ENCODE data around the gene ZNF281.

The ZNF281 gene

DNA sequence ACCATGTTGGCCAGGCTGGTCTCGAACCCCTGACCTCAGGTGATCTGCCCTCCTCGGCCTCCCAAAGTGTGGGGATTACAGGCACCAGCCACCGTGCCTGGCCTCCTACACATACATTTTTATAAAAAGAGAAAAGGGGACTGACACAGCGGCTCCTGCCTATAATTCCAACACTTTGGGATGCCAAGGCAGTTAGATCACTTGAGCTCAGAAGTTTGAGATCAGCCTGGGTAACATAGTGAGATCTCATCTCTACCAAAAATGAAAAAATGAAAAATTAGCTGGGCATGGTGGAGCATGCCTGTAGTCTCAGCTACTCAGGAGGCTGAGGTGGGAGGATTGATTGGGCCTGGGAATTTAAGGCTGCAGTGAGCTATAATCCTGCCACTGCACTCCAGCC lies 23.4 kb downstream of the ZNF281 start:
- DNase-seq = no peak

DNA sequence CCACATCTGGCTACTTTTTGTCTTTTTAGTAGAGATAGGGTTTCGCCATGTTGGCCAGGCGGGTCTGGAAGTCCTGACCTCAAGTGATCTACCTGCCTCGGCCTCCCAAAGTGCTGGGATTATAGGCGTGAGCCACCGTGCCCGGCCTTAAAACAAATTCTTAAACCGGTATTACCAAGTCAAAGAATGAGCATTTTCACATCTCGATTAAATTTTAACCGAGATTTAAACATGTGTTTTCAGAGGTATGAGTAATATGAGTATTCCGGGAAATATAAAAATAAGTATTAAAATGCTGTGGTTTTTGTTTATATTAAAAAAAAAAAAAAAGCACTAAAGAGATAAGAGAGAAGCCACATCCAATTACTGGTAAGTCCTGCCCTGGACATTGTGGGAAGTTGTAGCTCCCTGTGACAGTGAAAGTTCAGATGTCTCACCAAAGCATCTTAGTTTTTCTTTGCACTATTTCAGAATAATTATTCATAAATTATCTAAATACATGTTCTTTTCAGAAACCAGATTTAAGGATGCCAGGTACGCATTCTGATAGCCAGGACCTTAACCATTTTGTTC lies 24.9 kb downstream of the ZNF281 start:
- no peak for DNase-seq

GRCh38 chr1:200381256-200381984 lies 28.4 kb downstream of the ZNF281 start:
- no peak for DNase-seq

DNA sequence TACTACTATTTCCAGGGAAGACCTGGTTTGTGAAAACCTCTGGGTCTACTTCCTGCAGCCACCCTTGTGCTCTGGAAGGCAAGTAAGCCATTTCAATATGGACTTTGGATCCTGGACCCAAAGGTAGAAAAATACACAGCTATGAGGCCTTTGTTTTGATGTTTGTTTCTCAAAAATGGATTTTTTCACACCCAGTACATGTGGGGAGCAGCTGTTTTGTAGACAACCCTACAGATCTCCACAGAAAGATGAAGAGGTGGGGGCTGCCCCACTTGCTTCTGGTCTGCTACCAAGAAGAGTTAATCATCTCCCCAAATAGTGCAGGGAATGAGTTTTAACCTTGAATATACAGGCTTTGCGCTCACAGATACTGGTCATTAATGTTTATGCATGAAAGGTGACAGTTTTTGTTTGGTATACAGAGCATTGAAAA lies 29.2 kb downstream of the ZNF281 start:
- no peak for DNase-seq

DNA sequence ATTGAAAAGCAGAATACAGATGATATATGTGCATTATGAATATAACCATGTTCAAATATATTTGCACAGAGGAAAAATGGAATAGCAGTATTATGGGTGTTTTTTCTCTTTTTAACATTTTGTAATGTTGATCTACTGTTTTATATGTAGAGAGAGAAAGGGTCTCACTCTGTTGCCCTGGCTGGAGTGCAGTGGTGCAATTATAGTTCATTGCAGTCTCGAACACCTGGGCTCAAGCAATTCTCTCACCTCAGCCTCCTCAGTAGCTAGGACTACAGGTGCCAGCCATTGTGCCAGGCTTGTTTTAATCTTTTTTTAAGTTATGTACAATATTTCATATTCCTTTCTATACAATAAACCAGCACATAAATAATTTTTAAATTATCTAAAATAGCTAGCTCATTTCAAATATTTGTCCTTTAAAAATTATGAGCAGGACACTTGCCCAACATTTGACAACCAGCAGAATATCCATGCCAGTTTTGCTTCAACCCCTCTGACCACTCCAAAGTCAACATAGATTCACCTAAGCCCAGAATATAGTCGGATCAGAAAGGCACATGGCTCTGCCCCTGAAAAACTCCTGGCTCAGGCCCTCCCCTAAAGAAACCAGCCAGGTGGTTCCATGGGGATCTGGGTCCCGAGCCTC lies 29.8 kb downstream of the ZNF281 start:
- no peak for DNase-seq

- no peak for DNase-seq
Measured at GRCh38 chr1:200379432-200379757, 30.4 kb downstream of the ZNF281 start.

DNA sequence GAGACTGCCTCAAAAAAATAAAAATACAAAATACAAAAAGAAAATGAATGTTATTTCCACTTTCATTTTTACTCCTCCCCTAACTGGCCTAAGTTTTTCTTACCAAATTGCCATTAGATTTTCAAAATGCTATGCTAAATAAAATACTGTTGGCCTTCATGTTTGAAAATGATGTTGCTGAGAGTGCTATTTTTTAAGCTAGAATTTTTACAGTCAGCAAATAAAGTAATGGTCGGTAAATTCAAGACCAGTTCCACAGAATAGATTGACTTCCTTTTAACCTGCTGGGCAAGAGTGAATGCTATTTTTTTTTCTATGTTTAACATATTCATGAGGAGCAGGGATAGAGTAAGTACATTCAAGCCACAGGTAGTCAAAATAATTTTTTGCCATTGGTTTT lies 31.7 kb downstream of the ZNF281 start:
- no peak for DNase-seq

- no peak for DNase-seq
Measured at GRCh38 chr1:200376528-200376927, 33.3 kb downstream of the ZNF281 start.

DNA sequence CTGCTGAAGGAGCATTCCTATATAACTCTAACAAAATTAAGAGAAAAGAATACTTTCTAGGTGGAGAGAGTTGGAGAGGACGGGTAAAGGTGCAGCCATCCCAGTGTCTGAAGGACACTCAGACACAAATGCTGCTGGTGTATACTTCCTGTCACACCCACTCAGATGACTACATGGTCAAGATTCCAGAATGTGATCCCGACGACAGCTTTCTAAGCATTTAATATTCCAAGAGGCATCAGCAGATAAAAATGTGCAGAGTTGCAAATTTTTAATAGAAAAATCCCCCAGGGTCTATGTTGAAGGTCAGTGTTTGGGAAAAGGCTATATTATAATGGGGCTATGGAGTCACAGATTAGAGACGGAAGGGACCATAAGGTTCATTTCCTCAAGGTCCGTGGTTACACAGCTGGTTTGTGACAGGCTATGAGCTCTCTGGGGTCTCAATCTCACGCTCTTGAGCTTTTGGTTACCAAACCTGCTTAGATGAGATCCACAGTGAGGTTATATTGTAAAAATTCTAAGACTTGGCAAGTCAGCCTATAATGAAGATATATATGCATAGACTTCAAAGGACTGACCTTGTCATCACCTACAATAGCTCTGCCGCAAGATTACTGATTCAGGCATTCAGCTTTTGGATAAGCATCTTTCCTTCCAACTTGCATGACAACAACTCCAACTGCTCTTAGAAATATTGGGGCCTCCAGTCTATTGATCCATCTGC lies 35.1 kb downstream of the ZNF281 start:
- no peak for DNase-seq

- DNase-seq = no peak
Measured at GRCh38 chr1:200373811-200374231, 36.0 kb downstream of the ZNF281 start.

DNA sequence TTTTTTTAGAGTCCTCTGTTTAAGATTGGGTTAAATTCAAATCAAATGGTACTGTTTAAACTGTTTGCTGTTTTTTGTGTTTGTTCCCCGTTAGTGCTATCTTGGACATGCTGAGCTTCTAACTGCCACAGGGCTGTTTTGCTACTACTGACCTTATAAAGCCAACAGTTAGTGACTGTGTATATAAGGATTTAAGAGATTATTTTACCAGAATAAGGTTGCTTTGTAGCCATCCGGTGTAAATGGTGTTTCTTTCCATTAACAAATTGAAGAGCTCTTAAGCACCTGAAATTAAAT lies 37.0 kb downstream of the ZNF281 start:
- DNase-seq = no peak

- DNase-seq = no peak
Measured at GRCh38 chr1:200372095-200372884, 37.5 kb downstream of the ZNF281 start.

DNA sequence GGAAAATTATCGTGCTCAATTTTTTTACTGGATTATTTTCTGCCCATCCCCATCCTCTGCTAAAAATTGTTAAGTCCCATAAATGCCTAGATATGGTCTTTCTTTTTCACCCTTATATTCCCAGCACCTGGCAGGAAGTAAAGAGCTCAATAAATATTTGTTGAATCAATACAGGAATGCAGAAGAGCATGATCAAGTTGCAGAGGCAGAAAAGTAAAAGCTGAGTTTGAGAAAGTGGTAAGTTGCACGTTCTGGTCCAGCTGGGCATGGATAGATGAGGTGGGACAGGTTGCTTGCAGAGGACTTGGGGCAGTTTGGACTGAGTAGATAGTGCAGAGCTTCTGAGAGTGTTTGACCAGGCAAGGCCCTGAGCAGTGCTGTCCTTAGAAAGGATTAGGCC lies 40.1 kb downstream of the ZNF281 start:
- DNase-seq = no peak

DNA sequence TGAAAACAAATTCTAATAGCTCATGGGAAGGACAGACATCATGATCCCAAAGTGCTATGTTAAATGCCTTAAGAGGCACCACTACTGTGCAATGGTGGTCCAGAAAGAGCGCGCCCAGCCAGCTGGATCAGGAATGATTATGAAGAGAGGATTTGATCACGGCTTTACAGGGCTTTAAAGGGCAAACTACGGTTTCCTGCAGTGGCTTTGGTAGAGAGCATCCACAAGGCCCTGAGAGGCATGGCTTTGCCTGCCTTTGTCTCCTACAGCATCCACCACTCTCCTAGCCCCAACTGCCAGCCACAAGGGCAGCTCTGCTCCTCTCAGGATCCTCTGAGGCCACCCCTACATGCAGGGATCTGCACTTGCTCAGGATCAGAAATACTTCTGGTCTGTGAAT lies 40.7 kb downstream of the ZNF281 start:
- DNase-seq = no peak

DNA sequence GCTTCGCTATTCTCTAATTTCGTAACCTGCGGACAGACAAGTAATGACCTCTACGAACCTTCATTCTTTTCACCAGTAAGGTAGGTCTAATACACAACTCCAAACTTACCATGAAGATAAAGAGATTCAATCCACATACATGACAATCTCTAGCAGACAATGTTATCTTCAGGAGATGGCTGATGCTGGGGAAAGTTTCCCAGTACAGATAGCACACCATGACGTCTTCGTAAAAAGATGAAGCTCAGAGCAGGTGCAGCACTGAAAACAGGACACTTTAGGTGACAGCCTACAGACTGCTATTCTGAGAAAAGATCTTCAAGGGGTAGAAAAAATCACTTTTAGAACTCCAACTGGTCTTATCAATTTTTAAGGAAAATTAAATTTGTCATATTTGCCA lies 41.3 kb downstream of the ZNF281 start:
- DNase-seq = no peak

DNA sequence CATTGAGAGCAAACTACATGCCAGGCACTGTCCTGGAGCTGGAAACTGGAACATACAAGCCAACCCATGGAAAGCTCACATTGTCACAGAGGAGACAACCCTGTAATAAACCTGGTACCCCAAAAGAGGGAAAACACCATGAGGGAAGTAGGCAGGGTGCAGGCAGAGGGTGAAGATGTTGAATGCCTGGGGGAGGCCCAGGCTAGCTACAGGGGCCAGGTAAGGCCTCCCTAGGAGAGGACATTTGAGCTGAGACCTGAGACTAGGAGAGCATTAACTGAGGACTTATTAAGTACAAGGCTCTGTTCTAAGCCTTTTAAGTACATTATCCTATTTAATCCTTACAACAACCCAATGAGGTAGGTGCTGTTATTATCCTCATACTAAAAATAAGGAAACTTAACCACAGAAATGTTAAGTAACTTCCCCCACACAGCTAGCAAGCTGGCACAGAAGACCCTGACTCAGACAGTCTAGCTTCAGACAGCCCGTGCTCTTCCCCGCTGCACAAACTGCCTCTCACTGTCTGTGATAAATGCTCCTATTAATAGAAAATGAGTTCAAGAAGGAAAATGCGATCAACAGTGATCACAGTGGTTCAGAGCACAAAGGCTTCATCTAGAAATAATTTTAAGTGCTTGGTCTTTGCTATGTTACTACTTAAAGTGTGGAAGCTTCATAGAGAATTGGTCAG lies 41.8 kb downstream of the ZNF281 start:
- DNase-seq = peak in 1 of 2 donors; percentile 25

GRCh38 chr1:200366577-200367253 lies 43.1 kb downstream of the ZNF281 start:
- no peak for DNase-seq

- DNase-seq = no peak
Measured at GRCh38 chr1:200365897-200366426, 43.9 kb downstream of the ZNF281 start.

GRCh38 chr1:200364831-200365230 lies 45.0 kb downstream of the ZNF281 start:
- DNase-seq = no peak

DNA sequence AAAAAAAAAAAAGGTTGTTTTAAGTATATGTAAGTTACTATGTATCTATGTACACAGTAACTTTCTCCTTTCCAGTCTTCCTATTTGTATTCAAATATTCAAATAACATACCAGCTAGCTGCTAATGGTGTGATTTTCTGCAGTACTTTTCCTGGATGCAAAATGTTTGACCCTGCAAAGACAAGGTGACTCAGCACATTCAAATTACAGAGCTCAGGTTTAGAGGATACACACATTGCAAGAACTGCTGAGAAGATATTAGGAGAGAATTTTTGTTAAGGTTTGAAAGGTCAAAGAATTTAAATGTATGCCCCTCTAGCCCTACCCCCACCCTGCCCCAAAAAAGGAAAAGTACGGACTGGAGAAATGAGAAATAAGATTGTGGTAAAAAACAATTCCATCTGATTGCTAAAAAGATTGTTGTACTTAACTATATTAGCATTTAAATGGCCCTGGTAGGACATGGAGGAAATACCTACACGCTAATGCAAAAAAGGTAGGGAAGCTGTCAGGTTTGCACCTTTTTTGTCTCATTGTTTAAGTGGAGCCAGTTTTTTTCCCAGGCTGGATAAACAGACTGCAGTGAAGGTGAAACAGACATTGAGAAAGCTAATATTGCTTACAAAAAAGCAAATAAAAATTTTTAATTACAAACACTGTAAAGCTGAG lies 45.6 kb downstream of the ZNF281 start:
- DNase-seq = no peak

Data from CD4-positive, alpha-beta T cell treated with Interleukin-1 beta for 1 hour (primary cell).